Activated naive CD4-positive, alpha-beta T cell treated with anti-CD3 and anti-CD28 coated beads, Interleukin-2, amount 10 ng/mL, durations not matched to agents 7 days and 5 days (primary cell): Measurements from ENCODE around the gene PTPRD.
A peak's percentile ranks its signal among the peaks of the same experiment; 100 is the strongest.
"Not testable (repeated sequence)": the region's sequence is repeated elsewhere in the genome, so short reads cannot be mapped to it uniquely, and the experiment has no call there.

Source experiments
- CTCF ChIA-PET: fragments of 350-600 bp; sonication (Branson Sonifier 250); formaldehyde crosslinking; loops from one replicate; lab custom pipeline; 2021; ENCODE audit warnings: antibody characterized with exemption; lab: Charles Lee
- DNase-seq: peaks from one replicate; pipeline ENCODE4 v3.0.0-alpha.2; 2020
- H3K27ac Mint-ChIP-seq: one replicate; pipeline ENCODE4 v1.8.0; 2021; ENCODE audit warnings: mild to moderate bottlenecking, moderate library complexity, mixed read lengths
- H3K27me3 Mint-ChIP-seq: one replicate; pipeline ENCODE4 v1.8.0; 2021; ENCODE audit warnings: mild to moderate bottlenecking, mixed read lengths
- H3K36me3 Mint-ChIP-seq: one replicate; pipeline ENCODE4 v1.8.0; 2021; ENCODE audit warnings: mixed read lengths
- H3K4me1 Mint-ChIP-seq: one replicate; pipeline ENCODE4 v1.8.0; 2021; ENCODE audit warnings: mixed read lengths
- H3K4me3 Mint-ChIP-seq: one replicate; pipeline ENCODE4 v1.8.0; 2021; ENCODE audit warnings: mild to moderate bottlenecking, moderate library complexity, mixed read lengths
- H3K9me3 Mint-ChIP-seq: one replicate; pipeline ENCODE4 v1.8.0; 2021; ENCODE audit warnings: mixed read lengths

PTPRD gene

DNA sequence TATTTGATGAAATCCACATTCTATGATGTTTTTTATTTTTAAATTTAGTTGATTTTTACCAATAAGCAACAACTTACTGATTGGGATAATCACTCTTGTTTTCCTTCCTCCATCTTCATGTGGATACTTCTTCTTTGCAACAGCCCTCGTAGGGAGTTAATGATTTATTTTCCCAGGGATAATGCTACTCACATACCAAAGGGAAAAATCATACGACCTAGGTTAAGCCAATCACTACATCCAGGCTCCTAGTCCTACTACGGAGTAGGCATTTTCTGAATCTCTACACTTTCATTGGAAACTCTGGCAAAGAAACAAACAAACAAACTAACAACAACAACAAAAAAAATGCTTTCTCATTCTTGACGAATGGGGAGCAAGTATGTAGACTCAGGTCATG is 663.4 kb downstream of the PTPRD start:
- H3K4me1 Mint-ChIP-seq = no peaks in the 10 kb centered on the region
- H3K4me3 Mint-ChIP-seq = no peak overlapping the region
- H3K9me3 Mint-ChIP-seq = no peaks in the 10 kb centered on the region
- H3K27ac Mint-ChIP-seq = no peak overlapping the region
- DNase-seq = no peak
- H3K36me3 Mint-ChIP-seq = no peaks in the 10 kb centered on the region
- CTCF ChIA-PET = no interaction called here
- no peaks in the 10 kb centered on the region for H3K27me3 Mint-ChIP-seq

DNA sequence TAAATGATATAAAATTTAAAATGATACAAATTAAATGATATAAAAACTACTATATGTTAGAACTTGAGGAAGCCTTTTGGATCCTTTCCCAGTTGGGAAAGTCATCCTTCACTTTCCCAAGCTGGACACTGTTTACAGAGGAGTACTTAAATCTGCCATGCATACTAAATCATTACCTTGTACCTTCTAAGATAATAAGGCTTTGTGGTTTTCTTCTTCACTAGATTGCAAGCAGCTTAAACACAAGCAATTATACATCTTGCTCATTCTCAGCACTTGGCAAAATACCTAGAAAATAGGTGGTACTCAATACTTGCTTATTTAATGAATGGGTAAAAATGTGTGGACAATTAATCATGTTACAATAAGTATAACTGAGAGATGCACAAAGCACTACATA is 666.8 kb downstream of the PTPRD start:
- Mint-ChIP-seq H3K4me1 (no peaks in the 10 kb centered on the region), H3K27ac (no peak overlapping the region), H3K9me3 (no peaks in the 10 kb centered on the region), H3K4me3 (no peak overlapping the region), H3K36me3 (no peaks in the 10 kb centered on the region), H3K27me3 (no peaks in the 10 kb centered on the region)
- CTCF ChIA-PET = no interaction called here
- DNase-seq = no peak

DNA sequence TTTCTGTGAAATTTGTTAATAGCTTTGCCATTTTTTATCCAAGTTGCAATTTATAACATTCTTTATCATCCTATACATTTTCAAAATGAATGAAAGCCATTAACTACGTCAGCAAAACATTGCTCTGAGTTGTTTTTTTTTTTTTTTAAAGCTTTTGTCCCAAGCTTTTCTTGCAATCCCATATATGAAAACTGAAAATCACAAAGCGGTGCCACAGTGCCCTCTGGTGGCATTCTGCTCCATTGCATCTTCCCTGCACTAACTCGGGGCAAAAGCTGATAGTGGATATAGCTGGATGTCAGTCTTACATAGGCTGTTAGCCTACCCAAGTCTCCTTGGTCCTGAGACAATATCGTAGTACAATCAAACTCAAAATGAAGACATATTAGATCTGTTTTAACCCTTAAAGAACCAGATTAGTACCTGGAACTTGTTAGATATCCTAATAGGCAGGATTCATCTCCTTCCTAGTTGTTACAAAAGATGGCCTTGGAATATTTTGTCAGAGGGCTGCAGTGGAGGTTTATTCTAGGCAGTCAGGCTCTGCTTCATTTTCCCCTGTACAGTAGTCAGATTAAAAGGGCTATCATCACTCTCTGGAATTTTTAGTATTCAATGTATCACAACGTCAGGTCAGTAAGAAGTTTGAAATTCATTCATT is 669.9 kb downstream of the PTPRD start:
- H3K4me3 Mint-ChIP-seq = no peak overlapping the region
- no peaks in the 10 kb centered on the region for H3K4me1 Mint-ChIP-seq
- H3K27me3 Mint-ChIP-seq = no peaks in the 10 kb centered on the region
- DNase-seq = peak; percentile 64
- no peaks in the 10 kb centered on the region for H3K9me3 Mint-ChIP-seq
- CTCF ChIA-PET = interaction anchor here (0.7 to 1.6 kb wide), 9 partner anchors 8 to 602 kb away, joined by 3 to 5 read pairs (median 3); no protein-coding TSS in a partner anchor
- H3K27ac Mint-ChIP-seq = no peak overlapping the region
- no peaks in the 10 kb centered on the region for H3K36me3 Mint-ChIP-seq

DNA sequence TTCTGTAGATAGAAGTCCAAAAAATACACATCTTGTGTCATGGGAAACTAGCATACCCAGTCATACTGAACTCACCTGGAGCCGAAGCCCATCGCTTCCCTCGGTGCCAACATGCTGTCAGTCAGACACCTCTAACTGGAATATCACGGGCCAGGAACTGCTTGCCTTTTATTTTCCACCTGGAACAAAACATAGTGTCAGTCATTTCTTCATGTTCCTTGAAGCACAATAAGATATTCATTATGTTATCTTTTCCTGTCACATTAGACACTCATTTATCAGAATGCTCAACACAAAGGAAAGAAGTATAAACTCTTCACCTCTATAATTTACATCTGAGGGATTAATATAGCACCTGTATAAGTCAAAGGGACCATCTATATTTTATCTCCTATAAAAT is 674.4 kb downstream of the PTPRD start:
- no peaks in the 10 kb centered on the region for H3K27me3 Mint-ChIP-seq
- no peak for DNase-seq
- H3K4me3 Mint-ChIP-seq = no peak overlapping the region

DNA sequence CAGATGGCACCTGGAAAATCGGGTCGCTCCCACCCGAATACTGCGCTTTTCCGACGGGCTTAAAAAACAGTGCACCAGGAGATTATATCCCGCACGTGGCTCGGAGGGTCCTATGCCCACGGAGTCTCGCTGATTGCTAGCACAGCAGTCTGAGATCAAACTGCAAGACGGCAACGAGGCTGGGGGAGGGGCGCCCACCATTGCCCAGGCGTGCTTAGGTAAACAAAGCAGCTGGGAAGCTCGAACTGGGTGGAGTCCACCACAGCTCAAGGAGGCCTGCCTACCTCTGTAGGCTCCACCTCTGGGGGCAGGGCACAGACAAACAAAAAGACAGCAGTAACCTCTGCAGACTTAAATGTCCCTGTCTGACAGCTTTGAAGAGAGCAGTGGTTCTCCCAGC is 681.3 kb downstream of the PTPRD start:
- H3K4me3 Mint-ChIP-seq, H3K9me3 Mint-ChIP-seq, CTCF ChIA-PET, DNase-seq, H3K4me1 Mint-ChIP-seq, H3K27me3 Mint-ChIP-seq, H3K27ac Mint-ChIP-seq, H3K36me3 Mint-ChIP-seq: not testable (repeated sequence)

More for the DNA sequence above, 674.4 kb downstream of the PTPRD start:
- Mint-ChIP-seq H3K27ac (no peak overlapping the region), H3K4me1 (no peaks in the 10 kb centered on the region), H3K36me3 (no peaks in the 10 kb centered on the region), H3K9me3 (no peaks in the 10 kb centered on the region)
- CTCF ChIA-PET = no interaction called here

DNA sequence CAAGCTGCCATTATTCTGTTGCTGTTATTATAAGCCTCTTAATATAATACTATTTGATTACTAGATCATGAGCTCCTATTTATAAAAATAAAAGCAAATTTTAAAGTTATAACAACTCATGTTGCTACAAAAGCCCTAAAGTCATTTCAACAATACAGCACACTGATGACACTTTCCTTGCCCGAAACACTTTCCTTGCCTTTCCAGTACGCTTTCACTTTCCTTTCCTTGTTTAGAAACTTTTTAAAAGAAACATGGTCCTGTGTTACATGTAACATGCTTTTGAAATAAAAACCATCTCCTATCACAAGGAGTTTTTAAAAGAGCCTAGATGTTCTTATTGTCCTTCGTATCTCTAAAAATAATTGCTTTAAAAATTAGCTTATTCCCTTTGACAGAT is 688.4 kb downstream of the PTPRD start:
- DNase-seq = no peak
- CTCF ChIA-PET = interaction anchor here (0.9 kb wide), 1 partner anchor 79 kb away, joined by 3 read pairs; no protein-coding TSS in a partner anchor
- no peaks in the 10 kb centered on the region for H3K36me3 Mint-ChIP-seq
- no peaks in the 10 kb centered on the region for H3K9me3 Mint-ChIP-seq
- H3K27me3 Mint-ChIP-seq = no peaks in the 10 kb centered on the region
- H3K4me1 Mint-ChIP-seq = no peaks in the 10 kb centered on the region
- no peak overlapping the region for H3K27ac Mint-ChIP-seq
- no peak overlapping the region for H3K4me3 Mint-ChIP-seq

DNA sequence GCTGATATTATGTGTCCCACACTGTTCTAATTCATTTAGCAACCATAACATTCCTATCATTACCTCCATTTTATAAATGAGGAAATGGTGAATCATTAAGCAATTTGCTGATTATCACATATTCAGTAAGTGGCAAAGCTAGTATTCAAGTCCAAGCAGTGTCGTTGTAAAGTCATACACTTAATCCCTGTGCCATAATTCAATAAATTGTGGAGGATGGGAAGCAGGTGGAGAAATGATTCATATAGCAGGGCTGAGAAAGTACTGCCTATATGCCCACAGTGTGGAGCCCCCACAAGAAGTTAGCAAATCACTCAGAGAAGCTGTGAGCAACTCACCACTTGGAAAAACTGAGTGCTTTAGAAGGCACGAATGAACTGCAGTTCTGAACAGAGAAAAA is 691.0 kb downstream of the PTPRD start:
- CTCF ChIA-PET = no interaction called here
- H3K27ac Mint-ChIP-seq = no peak overlapping the region
- no peaks in the 10 kb centered on the region for H3K4me1 Mint-ChIP-seq
- H3K27me3 Mint-ChIP-seq = no peaks in the 10 kb centered on the region
- H3K36me3 Mint-ChIP-seq = no peaks in the 10 kb centered on the region
- no peaks in the 10 kb centered on the region for H3K9me3 Mint-ChIP-seq
- H3K4me3 Mint-ChIP-seq = no peak overlapping the region
- DNase-seq = no peak

DNA sequence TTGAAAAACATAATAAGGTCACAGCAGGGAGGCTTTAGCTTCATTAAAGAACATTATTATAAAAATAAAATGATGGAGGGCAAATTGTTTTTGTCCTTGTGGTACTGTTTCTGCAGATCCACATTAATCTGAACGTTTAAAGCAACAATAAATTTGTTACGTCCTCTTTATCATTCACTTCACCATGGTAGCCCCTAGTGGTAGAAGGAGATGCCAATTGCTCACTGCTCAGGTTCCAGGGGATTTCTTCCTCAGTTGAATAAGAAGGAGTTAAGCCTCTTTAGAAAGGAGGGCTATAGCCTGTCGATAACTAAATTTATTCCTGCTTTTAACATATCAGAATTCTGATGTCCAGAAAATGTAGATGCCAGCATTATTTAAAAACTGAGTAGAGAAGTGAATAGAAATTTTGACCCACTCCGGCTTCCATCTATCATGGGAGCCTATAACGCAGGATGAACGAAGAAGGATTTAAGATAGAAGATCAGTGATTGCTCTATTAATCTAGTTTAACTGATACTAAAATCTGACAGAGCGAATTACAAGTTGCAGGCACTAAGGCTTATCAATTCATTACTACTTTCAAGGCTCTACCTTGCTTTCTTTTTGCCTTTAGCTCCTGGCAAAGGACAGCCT is 692.3 kb downstream of the PTPRD start:
- no peak overlapping the region for H3K27ac Mint-ChIP-seq
- no peaks in the 10 kb centered on the region for H3K27me3 Mint-ChIP-seq
- no peak overlapping the region for H3K4me3 Mint-ChIP-seq
- DNase-seq = no peak
- CTCF ChIA-PET = no interaction called here
- H3K9me3 Mint-ChIP-seq = no peaks in the 10 kb centered on the region
- no peaks in the 10 kb centered on the region for H3K36me3 Mint-ChIP-seq
- no peaks in the 10 kb centered on the region for H3K4me1 Mint-ChIP-seq

DNA sequence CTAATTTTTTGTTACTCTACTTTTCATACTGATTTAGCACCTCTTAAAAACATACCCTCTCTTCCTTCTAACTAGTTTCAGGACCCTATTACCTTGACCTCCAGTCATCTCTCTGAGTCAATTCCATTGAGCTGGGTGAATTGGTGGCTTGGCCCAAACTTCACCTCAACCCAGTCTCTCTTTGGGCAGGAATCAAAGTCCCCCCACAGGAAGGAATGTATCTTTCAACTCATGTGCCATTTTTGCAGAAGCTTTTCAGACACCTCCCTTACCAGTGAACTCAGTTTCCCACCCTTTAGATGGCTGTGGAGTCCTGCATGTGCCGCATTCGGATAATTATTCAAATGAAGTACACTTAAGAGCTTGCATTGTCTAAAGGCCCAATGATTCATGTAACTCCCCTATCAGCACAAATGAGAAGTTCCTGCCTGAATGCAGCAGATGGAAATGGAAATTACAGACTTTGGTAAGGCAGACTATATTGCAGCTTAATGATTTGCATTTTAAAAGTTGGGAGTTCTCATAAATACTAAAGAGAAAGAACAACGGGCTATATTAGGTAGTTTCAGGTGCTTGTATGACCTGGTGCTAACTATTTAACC is 693.5 kb downstream of the PTPRD start:
- Mint-ChIP-seq H3K9me3 (peaks cover 11% of the 10 kb centered on the region), H3K4me3 (no peak overlapping the region), H3K36me3 (no peaks in the 10 kb centered on the region), H3K27ac (no peak overlapping the region), H3K27me3 (no peaks in the 10 kb centered on the region), H3K4me1 (no peaks in the 10 kb centered on the region)
- no peak for DNase-seq
- CTCF ChIA-PET = interaction anchor here (1.0 to 1.1 kb wide), 2 partner anchors 25 to 177 kb away, joined by 3 read pairs; no protein-coding TSS in a partner anchor

DNA sequence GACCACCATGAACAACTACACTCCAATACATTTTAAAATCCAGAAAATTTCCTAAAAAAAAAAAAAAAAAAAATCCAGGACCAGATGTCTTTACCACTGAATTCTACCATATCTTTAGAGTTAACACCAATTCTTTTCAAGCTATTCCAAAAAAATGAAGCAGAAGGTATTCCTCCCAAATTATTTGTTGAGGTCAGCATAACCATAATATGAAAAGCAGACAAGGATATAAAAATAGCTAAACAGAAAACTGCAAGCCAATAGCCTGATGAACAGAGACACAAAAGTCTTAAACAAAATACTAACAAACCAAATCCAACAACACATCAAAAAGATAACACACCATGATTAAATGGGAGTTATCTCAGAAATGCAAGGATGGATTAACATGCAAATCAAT is 695.4 kb downstream of the PTPRD start:
- CTCF ChIA-PET = no interaction called here
- Mint-ChIP-seq H3K4me1 (no peaks in the 10 kb centered on the region), H3K27ac (no peak overlapping the region), H3K36me3 (no peaks in the 10 kb centered on the region), H3K9me3 (peaks cover 11% of the 10 kb centered on the region), H3K27me3 (no peaks in the 10 kb centered on the region), H3K4me3 (no peak overlapping the region)
- no peak for DNase-seq

DNA sequence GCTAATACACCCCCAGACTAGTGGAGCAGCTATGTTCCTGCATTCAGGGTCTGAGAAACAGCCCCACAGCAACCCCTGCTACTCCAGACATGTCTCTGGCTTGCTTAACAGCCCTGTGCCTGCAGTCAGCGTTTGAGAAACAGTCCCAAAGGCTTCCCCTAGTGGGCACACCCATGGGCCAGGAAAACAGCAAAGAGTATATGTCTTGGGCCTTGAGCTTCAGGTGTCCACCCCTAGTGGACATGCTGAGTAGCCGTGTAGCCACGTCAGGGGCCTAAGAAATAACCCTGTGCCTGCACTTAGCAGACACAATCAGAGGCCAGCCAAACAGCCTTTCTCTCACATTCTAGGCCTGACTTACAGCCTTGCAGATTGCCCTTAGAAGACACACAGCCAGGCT is 698.6 kb downstream of the PTPRD start:
- Mint-ChIP-seq H3K4me1 (no peaks in the 10 kb centered on the region), H3K27me3 (no peaks in the 10 kb centered on the region), H3K9me3 (peaks cover 11% of the 10 kb centered on the region), H3K4me3 (no peak overlapping the region), H3K27ac (no peak overlapping the region), H3K36me3 (no peaks in the 10 kb centered on the region)
- CTCF ChIA-PET = interaction anchor here (1.5 kb wide), 1 partner anchor 29 kb away, joined by 3 read pairs; no protein-coding TSS in a partner anchor
- DNase-seq = no peak

DNA sequence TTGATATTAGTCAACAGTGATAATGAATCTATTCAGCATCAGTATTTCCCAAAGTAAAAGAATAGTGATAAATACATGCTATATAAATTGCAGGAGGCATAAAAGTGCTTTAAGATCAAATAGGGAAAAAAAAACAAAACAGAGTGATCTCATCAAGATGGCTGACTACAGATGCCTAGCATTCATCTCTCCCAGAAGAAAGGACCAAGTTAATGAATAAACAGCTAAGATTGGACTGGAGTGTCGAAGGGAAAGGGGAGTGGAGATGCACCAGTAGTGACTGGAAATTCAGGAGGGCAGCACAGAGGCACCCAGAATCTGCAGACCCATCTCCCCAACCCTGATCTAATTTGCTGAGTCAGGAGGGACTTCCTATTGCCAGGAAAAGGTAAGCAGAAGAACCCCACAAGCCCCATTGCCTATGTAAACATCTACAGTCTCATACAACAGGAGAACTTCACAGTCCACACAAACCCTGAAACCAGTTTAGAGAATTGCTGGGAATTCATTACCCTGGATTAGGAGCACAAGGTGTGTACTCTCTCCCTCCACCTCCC is 699.4 kb downstream of the PTPRD start:
- no peaks in the 10 kb centered on the region for H3K27me3 Mint-ChIP-seq
- no peak overlapping the region for H3K4me3 Mint-ChIP-seq
- no peaks in the 10 kb centered on the region for H3K36me3 Mint-ChIP-seq
- CTCF ChIA-PET = interaction anchor here (1.5 kb wide), 1 partner anchor 29 kb away, joined by 3 read pairs; no protein-coding TSS in a partner anchor
- H3K9me3 Mint-ChIP-seq = peaks cover 11% of the 10 kb centered on the region
- H3K27ac Mint-ChIP-seq = no peak overlapping the region
- DNase-seq = no peak
- no peaks in the 10 kb centered on the region for H3K4me1 Mint-ChIP-seq

DNA sequence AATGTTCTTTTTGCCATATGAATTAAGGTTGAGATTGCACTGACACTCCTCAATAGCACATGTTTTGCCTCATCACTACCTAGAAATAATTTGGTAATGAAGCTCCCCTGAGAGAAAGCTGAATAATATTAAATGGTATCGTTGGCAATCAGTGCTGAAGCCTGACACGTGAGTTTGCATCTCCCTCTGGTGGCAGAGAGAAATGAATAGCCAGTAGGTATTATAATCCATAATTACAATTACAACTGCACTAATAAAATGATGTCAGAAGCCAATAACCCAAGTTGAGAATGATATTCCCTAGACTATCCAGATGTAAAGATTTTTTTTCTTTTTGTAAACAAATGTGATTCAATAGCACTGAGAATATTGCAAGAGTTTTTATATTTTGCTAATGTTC is 700.3 kb downstream of the PTPRD start:
- DNase-seq = no peak
- CTCF ChIA-PET = no interaction called here
- Mint-ChIP-seq H3K4me3 (no peak overlapping the region), H3K36me3 (no peaks in the 10 kb centered on the region), H3K27ac (no peak overlapping the region), H3K4me1 (no peaks in the 10 kb centered on the region), H3K27me3 (no peaks in the 10 kb centered on the region), H3K9me3 (peaks cover 11% of the 10 kb centered on the region)

DNA sequence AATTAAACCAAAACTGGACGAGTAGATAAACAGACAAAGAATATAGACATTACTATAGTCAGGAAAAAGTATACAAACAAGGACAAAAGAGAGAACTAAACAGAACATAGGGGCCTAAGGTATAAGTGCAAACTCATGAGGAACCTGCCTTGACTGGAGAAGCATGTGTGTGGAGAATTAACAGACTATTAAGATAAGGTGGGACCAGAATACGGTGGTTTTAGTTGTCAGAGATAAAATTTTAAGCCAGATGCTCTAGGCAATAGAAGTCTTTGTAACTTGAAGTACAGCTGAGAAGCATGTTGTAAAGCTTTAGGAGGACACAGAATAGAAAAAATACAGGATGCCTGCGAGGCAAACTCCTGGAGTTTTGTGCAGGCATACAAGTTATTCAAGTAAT is 707.1 kb downstream of the PTPRD start:
- no peak for DNase-seq
- no peaks in the 10 kb centered on the region for H3K4me1 Mint-ChIP-seq
- no peak overlapping the region for H3K4me3 Mint-ChIP-seq
- CTCF ChIA-PET = no interaction called here
- H3K27ac Mint-ChIP-seq = no peak overlapping the region
- H3K27me3 Mint-ChIP-seq = no peaks in the 10 kb centered on the region
- H3K36me3 Mint-ChIP-seq = no peaks in the 10 kb centered on the region
- no peaks in the 10 kb centered on the region for H3K9me3 Mint-ChIP-seq
